GM12878 (cell line): ENCODE results near the gene LMCD1. TPM values are rescaled to one million over a fixed set of nuclear protein-coding genes. Genes with fewer than 3 reads are reported as not detected.
A peak's percentile ranks its signal among the peaks of the same experiment; 100 is the strongest.

ENCODE experiments used
- CREM ChIP-seq: IDR thresholded peaks from 2 replicates; pipeline ENCODE4 v1.6.1; 2014; ENCODE audit warnings: antibody characterized with exemption, low read depth
- FOXM1 ChIP-seq: IDR thresholded peaks from 2 replicates; pipeline ENCODE4 v1.6.1; 2012; ENCODE audit warnings: low read depth, mild to moderate bottlenecking, inconsistent platforms, low read length, moderate library complexity
- IKZF1 ChIP-seq: fragments of 450-650 bp; conservative IDR thresholded peaks from 2 replicates; pipeline ENCODE4 v1.6.1; 2017; ENCODE audit warnings: antibody characterized with exemption, mild to moderate bottlenecking
- IKZF2 ChIP-seq, 2 experiments: fragments of 450-650 bp; IDR thresholded peaks; 2 replicates each; pipeline ENCODE4 v1.6.1; 2017; ENCODE audit warnings: mild to moderate bottlenecking in 2 of 2, moderate library complexity in 2 of 2
- KAT2A ChIP-seq: conservative IDR thresholded peaks from 2 replicates; pipeline ENCODE4 v1.6.1; 2011; ENCODE audit warnings: low read depth, low read length; ENCODE audit not compliant: control insufficient read depth
- MEF2B ChIP-seq: fragments of 450-650 bp; IDR thresholded peaks from 2 replicates; pipeline ENCODE4 v1.6.1; 2018; ENCODE audit warnings: mild to moderate bottlenecking, moderate library complexity; ENCODE audit not compliant: partially characterized antibody, poor library complexity, severe bottlenecking
- NR2F1 ChIP-seq: fragments of 450-650 bp; conservative IDR thresholded peaks from 2 replicates; pipeline ENCODE4 v1.6.1; 2017; ENCODE audit warnings: mild to moderate bottlenecking
- NRF1 ChIP-seq: conservative IDR thresholded peaks from 2 replicates; pipeline ENCODE4 v1.6.1; 2011; ENCODE audit warnings: mild to moderate bottlenecking, low read depth, low read length, improper control_type of control experiment
- PAX5 ChIP-seq: IDR thresholded peaks from 2 replicates; pipeline ENCODE4 v1.6.1; 2011; ENCODE audit warnings: low read depth, low read length, borderline replicate concordance
- RUNX3 ChIP-seq: IDR thresholded peaks from 2 replicates; pipeline ENCODE4 v1.6.1; 2012; ENCODE audit warnings: low read length, inconsistent platforms
- STAT3 ChIP-seq: IDR thresholded peaks from 2 replicates; pipeline ENCODE4 v1.6.1; 2011; ENCODE audit warnings: low read depth, low read length, improper control_type of control experiment
- ZNF384 ChIP-seq: IDR thresholded peaks from 2 replicates; pipeline ENCODE4 v1.6.1; 2012; ENCODE audit warnings: low read depth, mild to moderate bottlenecking, low read length, improper control_type of control experiment, borderline replicate concordance
- polyA plus RNA-seq, 11 experiments: library from polyadenylated mRNA; depleted of rRNA in 4 of 11; unstranded in 6 of 11; stranded (reverse) in 5 of 11; fragments of >200 nt; fragmentation: Nextera tagmentation in 4 of 11; fragmentation: Illumina TruSeq in 1 of 11; extraction: Ambion mirVana in 4 of 11; extraction: Trizol in 1 of 11; gene quantifications; 1 replicate in 1 of 11; 2 replicates in 10 of 11; pipeline versions ENCODE4 v1.2.1 to v1.2.3, GENCODE V29; 2011 to 2016; ENCODE audit warnings: inconsistent platforms in 2 of 11, missing spikeins in 2 of 11, low read depth in 1 of 11
- total RNA-seq, 4 experiments: library from RNA; depleted of rRNA in 3 of 4; stranded (reverse); fragments of >200 nt in 3 of 4; fragmentation: Illumina TruSeq in 1 of 4; extraction: Trizol in 1 of 4; gene quantifications; 2 replicates each; pipeline versions ENCODE4 v1.2.1 to v1.2.3, GENCODE V29; 2013 to 2021
- TF ChIP-seq, protein P1 (sequence below): IDR thresholded peaks from 2 replicates; pipeline ENCODE4 v1.6.1; 2011; ENCODE audit warnings: low read depth, mild to moderate bottlenecking, low read length, moderate library complexity, borderline replicate concordance; ENCODE audit errors: extremely low read depth
- TF ChIP-seq, protein P2 (sequence below): fragments of 450-650 bp; IDR thresholded peaks from 2 replicates; pipeline ENCODE4 v1.6.1; 2017; ENCODE audit warnings: low read depth, mild to moderate bottlenecking, moderate library complexity

Gene LMCD1
- total and polyA plus RNA-seq, 10 of the 15 experiments (the other 5 are each of a cell fraction or from before 2014, with no cell fraction given), result 0.27 to 6.4 (median 1.7) TPM

DNA sequence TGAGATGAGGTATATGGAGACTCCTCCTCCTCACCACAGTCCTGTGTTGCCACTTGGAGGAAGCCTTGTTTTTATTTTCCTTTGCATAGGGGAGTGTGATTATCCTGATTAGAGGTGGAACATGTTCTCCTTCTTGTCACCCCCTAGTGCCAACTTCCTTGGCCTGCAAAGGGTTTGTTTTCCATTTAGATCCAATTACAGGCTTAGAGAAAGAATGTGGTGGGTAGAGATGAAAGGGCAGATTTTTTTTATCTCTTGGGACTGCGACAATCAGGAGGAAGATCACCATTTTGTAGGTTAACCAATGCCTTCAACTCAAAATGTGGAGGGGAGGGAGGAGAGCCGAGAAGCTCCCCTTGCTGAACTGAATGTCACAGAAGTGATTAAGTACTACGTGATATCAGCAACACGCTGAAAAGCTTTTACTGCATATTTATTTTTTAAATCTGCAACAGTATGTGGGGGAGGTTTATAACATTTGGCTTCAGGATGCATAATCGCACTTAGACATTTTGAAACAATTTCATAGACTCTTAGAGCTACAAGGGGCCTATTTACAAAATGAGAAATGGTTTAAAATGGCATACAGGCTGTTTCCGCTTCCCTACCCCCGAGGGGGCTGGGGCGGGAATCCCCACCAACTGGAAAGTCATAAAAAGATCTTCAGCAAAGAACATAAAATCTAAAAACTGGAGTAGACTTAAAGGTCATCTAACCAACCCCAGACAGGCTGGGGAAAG lies 2.4 kb downstream of the LMCD1 start (continued):
- TF ChIP-seq NRF1, result no peak
- no peak for TF ChIP-seq STAT3
- TF ChIP-seq, protein P1, sequence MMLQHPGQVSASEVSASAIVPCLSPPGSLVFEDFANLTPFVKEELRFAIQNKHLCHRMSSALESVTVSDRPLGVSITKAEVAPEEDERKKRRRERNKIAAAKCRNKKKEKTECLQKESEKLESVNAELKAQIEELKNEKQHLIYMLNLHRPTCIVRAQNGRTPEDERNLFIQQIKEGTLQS, result no peak
- peak; percentile 45; the same call in 1 of the 2 replicates for TF ChIP-seq IKZF1
- peak; percentile 12 to 31; a peak in 1 of 4 replicates for TF ChIP-seq IKZF2 (IDR thresholded peaks at IDR 0.05)
- TF ChIP-seq PAX5, result peak; percentile 90
- no peak for TF ChIP-seq CREM
- TF ChIP-seq KAT2A, result no peak
- no peak for TF ChIP-seq ZNF384
- TF ChIP-seq RUNX3, result no peak
- TF ChIP-seq, protein P2, sequence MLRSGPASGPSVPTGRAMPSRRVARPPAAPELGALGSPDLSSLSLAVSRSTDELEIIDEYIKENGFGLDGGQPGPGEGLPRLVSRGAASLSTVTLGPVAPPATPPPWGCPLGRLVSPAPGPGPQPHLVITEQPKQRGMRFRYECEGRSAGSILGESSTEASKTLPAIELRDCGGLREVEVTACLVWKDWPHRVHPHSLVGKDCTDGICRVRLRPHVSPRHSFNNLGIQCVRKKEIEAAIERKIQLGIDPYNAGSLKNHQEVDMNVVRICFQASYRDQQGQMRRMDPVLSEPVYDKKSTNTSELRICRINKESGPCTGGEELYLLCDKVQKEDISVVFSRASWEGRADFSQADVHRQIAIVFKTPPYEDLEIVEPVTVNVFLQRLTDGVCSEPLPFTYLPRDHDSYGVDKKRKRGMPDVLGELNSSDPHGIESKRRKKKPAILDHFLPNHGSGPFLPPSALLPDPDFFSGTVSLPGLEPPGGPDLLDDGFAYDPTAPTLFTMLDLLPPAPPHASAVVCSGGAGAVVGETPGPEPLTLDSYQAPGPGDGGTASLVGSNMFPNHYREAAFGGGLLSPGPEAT, result peak; percentile 65
- TF ChIP-seq FOXM1, result 0 out of 2 replicates have a peak, but pooled peaks have one; percentile 37
- peak; percentile 67 for TF ChIP-seq MEF2B
- peak; percentile 51; the same call in 1 of the 2 replicates for TF ChIP-seq NR2F1
